Measurements from ENCODE around the gene MRPL58.
A peak's percentile ranks its signal among the peaks of the same experiment; 100 is the strongest.
"Not testable (repeated sequence)": the region's sequence is repeated elsewhere in the genome, so short reads cannot be mapped to it uniquely, and the experiment has no call there.

MRPL58 gene

GRCh38 chr17:75012346-75013091 is at the start of gene MRPL58:
MRPL58 (plus strand) TSS chr17:75012670; CDS start chr17:75012687, 17 bp downstream.
- DNase-seq, result peak; percentile 89

DNA sequence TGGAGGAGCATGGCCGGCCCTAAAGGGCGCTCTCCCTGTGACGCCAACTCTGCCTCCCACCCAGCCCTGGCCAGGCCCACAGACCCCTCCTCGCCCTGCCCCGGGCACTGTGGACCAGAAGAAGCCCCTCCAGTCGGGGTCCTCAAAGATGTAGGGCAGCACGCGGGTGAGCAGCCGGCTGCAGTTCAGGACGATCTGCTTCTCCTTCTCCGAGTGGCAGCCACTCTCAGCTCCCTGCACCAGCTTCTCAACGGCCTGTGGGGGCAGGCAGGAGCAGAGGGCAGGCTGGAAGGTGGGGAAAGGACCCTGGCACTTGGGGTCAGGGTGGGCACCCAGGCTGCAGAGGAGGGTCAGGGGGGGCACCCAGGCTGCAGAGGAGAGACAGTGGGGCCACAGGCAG is 48.8 kb upstream of the MRPL58 start:
- no peak for DNase-seq

DNA sequence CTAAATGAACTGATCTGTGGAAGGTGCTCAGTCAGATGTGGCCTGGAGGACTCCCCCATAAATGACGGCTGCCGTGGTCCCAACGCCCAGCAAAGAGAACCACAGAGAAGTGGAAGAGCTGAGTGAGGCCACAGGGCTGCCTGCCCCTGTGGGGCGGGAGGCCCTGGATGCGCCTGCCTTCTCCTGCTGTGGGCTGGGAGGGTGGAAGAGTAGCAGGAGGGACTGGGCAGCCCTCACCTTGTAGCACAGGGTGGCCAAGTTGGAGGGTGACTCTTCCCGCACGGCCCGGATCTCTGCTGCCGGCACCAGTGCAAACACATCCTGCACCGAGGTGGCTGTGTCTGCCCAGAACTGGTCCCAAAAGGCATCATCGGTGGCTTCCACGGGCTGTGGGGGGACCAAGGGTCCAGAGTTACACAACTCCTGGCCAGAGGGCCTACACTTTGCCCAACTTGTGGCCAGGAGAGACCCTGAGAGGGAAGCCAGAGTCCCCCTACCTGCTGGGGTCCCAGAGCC is 48.2 kb upstream of the MRPL58 start:
- DNase-seq, result no peak

GRCh38 chr17:74964988-74965622 is 47.4 kb upstream of the MRPL58 start:
- DNase-seq, result no peak

DNA sequence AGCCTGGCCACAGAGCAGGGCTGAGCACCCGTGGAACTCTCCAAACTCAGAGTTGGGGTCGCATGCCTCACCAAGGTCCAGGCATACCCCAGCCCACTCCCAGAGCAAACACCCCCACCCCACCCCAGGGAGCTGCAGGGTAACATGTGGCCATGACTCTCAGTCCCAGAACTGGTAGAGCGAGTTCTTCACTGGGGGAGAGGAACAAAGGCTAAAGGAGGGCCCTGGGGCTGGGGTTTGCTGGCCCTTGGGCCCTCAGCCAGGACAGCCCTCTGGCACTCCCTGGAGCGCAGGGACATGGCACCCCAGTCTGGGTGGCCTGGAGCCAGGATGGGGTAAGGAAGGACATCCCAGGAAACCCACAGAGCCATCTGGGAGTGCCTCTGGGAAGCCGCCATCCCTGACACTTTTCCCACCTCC is 44.1 kb upstream of the MRPL58 start:
- DNase-seq, result no peak

DNA sequence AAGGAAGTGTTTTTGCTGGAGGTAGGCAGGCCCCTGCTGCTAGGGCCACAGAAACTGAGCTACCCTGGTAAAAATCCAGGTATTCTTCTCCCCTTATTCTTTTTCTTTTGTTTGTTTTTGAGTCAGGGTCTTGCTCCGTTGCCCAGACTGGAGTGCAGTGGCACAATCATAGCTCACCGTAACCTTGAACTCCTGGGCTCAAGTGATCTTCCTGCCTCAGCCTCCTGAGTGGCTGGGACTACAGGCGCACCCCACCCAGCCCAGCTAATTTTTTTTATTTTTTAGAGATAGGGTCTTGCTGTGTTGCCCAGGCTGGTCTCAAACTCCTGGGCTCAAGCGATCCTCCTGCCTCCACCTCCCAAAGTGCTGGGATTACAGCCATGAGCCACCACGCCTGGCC is 43.0 kb upstream of the MRPL58 start:
- DNase-seq, result not testable (repeated sequence)

DNA sequence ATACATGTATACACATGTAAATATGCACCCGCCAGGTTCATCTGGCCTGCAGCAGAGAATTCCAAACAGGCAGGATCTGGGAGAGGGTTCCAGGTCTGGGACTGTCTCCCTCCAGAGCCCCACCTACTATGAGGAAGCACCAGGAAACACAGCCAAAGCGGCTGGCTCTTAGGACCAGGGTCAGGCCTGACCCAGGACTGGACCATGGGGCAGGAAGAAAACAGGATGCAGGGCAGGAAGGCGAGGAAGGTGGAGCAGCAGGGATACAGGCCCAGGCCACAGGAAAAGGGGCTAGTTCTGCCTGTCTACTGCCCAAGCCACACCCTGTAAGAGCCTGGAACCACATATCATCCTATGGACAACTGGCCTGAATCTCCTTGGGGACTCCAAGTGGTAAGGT is 42.1 kb upstream of the MRPL58 start:
- no peak for DNase-seq

- no peak for DNase-seq
Observed at GRCh38 chr17:74971069-74971841, 41.2 kb upstream of the MRPL58 start.

DNA sequence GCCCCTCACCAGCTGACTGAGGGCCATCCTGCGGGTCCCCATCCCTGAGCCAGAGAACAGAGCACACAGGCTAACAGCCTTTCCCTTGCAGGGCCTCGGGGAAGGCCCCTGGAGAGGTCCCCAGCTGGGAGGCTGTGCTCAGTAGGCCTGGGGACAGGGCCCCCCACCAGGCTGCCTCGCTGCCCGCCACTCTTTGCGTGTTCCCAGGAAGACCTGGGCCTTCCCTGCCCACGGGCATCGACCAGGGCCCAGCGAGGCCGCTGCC is 40.7 kb upstream of the MRPL58 start:
- no peak for DNase-seq

- DNase-seq, result no peak
Observed at GRCh38 chr17:74972107-74972972, 40.1 kb upstream of the MRPL58 start, which contains the start of gene HID1. HID1 (minus strand) TSS chr17:74972759; CDS start chr17:74972656, 103 bp downstream.

DNA sequence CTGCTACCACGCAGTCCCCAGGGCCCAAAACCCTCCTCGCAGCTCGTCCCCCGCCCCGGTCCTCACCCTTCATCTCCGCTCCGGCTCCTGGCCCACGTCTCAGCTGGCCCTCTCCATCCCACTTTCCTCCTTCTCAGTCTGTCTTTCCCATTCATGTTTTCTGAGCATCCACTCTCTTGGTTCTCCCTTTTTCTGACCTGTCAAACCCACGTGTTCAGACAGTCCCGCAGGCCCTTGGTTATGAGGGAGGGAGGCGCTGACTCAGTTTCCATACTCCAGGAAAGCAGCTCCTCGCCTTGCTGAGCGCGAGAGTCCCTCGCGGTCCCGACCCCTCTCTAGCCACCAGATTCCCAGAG is 39.5 kb upstream of the MRPL58 start:
- no peak for DNase-seq

- DNase-seq, result no peak
Observed at GRCh38 chr17:74975943-74976342, 36.5 kb upstream of the MRPL58 start.

GRCh38 chr17:74977802-74978201 is 34.7 kb upstream of the MRPL58 start:
- DNase-seq, result no peak

GRCh38 chr17:74978240-74978639 is 34.2 kb upstream of the MRPL58 start:
- DNase-seq, result no peak

DNA sequence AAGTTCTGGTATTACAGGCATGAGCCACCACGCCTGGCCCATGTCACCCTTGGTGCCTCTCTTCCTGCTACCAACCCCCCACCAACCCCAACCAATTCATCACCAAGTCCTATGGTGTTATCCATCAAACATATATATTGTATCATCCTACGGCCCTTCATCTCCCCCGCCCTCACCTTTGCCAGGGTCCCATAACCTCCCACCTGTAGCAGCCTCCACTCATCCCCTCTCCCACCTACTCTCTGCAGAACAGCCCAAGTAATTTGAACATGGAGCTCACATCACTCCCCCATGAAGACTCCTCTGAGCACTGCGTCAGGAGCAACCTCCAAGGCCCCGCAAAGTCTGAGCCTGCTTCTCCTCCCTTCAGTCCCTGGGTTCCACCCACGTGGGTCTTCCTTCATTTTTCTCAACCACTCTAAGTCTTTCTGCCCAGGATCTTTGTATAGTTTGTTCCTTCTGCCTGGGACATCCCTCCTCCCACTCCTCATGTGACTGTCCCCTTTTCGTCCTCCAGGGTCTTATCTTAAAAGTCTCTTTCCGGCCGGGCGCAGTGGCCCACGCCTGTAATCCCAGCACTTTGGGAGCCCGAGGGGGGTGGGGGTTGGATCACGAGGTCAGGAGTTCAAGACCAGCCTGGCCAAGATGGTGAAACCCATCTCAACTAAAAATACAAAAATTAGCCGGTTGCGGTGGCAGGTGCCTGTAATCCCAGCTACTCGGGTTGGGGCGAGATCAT is 32.9 kb upstream of the MRPL58 start:
- DNase-seq, result no peak

DNA sequence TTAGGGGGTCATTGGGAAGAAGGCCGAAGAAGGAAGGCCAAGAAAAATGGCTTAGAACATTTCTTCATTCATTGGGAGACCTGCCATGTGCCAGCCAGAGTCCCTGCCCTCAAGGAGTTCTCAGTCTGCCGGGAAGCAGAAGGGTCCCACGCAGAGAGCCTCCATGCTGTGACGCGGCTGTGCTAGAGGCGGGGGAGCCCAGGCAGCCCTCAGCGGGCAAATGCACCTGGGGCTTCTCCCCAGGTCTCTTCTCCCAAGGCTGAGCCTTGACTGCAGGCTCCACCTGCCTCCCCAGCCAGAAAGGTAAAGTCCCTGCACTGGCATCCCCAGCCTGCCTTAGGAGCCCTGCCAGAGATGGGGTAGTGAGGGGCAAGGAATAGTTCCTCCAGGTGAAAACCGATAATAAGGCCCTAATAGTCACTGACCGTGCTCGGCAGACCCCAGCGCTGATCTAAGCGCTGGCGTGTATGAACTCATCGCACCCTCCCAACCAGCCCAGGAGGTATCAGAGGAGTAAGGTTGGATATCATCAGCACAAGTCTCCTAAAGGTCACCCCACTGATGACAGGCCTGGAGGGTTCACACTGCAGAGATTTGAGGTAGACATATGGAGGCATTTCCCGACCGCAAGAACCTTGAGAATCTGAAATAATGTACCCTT is 31.0 kb upstream of the MRPL58 start:
- DNase-seq, result no peak

DNA sequence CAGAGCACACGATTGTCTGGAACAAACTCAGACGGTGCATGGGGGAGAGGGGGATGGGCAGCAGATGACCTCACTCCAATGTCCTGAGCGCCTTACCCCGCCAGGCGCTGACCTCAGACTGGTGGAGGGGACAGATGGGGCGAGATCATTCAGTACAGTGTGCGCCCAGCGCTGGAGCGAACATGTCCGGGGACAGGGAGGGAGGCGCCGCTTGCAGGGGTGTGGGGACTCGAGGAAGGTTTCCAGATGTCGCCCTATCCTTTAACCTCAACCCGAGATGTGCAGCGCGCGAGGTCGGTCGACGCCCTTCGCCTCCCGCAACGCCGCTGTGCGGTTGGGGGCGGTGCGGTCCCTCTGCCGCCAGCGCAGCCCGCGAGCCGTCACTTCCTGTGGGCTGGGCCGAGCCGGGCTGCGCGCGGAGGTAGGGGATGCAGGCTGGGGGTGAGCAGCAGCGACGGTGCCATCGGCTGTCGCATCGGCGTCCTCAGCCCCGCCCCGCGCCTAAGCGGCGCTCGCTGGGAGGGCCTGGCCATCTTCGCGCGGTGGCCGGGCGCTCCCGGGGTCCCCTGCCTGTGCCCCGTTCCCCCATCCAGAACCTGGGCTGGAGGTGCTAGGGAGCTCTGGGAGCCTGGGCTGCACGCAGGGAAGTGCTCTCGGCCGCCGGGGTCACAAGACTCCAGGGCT is 30.3 kb upstream of the MRPL58 start:
- peak; percentile 31 for DNase-seq

- not testable (repeated sequence) for DNase-seq
Observed at GRCh38 chr17:74982663-74983313, 29.7 kb upstream of the MRPL58 start.

- no peak for DNase-seq
Observed at GRCh38 chr17:74986206-74986576, 26.3 kb upstream of the MRPL58 start.

GRCh38 chr17:74987418-74987908 is 25.0 kb upstream of the MRPL58 start, which contains the start of gene CDR2L:
CDR2L (plus strand) TSS chr17:74987632; CDS start chr17:74988044, 412 bp downstream.
- DNase-seq, result peak; percentile 89

Measured in HCEC 1CT (cell line).